Parathyroid adenoma (tissue), 2 donors: ENCODE results near the gene R3HDM2.

Experiments
- H2AFZ ChIP-seq: fragments of 300-600 bp; sonication (generic); one replicate; pipeline ENCODE4 v1.7.0; 2017; ENCODE audit warnings: antibody characterized with exemption, mild to moderate bottlenecking
- H3K27ac ChIP-seq: fragments of 300-600 bp; sonication (generic); one replicate; pipeline ENCODE4 v1.7.0; 2017
- H3K27me3 ChIP-seq: fragments of 300-600 bp; sonication (generic); one replicate; pipeline ENCODE4 v1.7.0; 2017; ENCODE audit warnings: low read length; ENCODE audit not compliant: control insufficient read depth, insufficient read depth
- H3K36me3 ChIP-seq: fragments of 300-600 bp; sonication (generic); one replicate; pipeline ENCODE4 v1.7.0; 2017; ENCODE audit warnings: low read length; ENCODE audit not compliant: control insufficient read depth, insufficient read depth
- H3K4me1 ChIP-seq: fragments of 300-600 bp; sonication (generic); one replicate; pipeline ENCODE4 v1.7.0; 2017; ENCODE audit warnings: control low read depth
- H3K4me2 ChIP-seq: fragments of 300-600 bp; sonication (generic); one replicate; pipeline ENCODE4 v1.7.0; 2017; ENCODE audit warnings: low read length
- H3K4me3 ChIP-seq: fragments of 300-600 bp; sonication (generic); one replicate; pipeline ENCODE4 v1.7.0; 2017; ENCODE audit warnings: low read depth, low read length
- H3K79me2 ChIP-seq: fragments of 300-600 bp; sonication (generic); one replicate; pipeline ENCODE4 v1.7.0; 2017; ENCODE audit warnings: control low read depth
- H3K9ac ChIP-seq: fragments of 300-600 bp; sonication (generic); one replicate; pipeline ENCODE4 v1.7.0; 2017; ENCODE audit warnings: mild to moderate bottlenecking
- H3K9me3 ChIP-seq: fragments of 300-600 bp; sonication (generic); one replicate; pipeline ENCODE4 v1.7.0; 2017; ENCODE audit warnings: low read length; ENCODE audit not compliant: control insufficient read depth
- TF ChIP-seq, protein P1 (sequence below): fragments of 300-600 bp; sonication (generic); IDR thresholded peaks from one replicate; pipeline ENCODE4 v1.7.0; 2017; ENCODE audit warnings: antibody characterized with exemption, mild to moderate bottlenecking
- donor health status: primary hyperparathyroidism.

R3HDM2 gene

DNA sequence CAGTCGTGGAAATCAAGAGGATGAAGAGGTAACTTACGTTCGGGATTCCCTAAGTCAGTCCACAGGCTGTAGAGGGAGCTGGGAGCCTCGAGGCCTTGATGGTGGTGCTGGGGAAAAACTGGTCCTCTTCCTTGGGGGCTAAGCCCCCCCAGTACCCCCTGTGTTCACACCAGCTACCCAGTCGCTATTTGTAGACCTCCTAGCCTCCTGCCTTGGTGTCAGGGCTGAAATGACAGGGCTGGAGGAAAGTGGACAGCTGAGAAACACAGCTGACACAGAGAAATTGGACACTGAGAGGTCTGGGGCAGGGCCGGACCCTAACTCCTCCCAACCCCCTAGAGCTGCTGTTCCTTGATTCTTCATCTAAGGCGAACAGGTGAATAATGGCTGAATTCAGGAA lies 179.9 kb downstream of the R3HDM2 start, which contains the start of gene STAC3:
STAC3 (minus strand) TSS at position 232 of the 400 bp plus-strand sequence. CDS start 1,551 bp downstream, outside the sequence.
- no peak within 1 kb of the TSS for H3K27ac ChIP-seq
- H3K79me2 ChIP-seq, result no peaks in the 10 kb centered on the region
- H3K9me3 ChIP-seq, result no peaks in the 10 kb centered on the region
- TF ChIP-seq, protein P1, sequence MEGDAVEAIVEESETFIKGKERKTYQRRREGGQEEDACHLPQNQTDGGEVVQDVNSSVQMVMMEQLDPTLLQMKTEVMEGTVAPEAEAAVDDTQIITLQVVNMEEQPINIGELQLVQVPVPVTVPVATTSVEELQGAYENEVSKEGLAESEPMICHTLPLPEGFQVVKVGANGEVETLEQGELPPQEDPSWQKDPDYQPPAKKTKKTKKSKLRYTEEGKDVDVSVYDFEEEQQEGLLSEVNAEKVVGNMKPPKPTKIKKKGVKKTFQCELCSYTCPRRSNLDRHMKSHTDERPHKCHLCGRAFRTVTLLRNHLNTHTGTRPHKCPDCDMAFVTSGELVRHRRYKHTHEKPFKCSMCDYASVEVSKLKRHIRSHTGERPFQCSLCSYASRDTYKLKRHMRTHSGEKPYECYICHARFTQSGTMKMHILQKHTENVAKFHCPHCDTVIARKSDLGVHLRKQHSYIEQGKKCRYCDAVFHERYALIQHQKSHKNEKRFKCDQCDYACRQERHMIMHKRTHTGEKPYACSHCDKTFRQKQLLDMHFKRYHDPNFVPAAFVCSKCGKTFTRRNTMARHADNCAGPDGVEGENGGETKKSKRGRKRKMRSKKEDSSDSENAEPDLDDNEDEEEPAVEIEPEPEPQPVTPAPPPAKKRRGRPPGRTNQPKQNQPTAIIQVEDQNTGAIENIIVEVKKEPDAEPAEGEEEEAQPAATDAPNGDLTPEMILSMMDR, result no peak
- no peaks in the 10 kb centered on the region for H3K36me3 ChIP-seq
- no peaks in the 10 kb centered on the region for H3K27me3 ChIP-seq
- peaks cover 4% of the 10 kb centered on the region for H3K4me1 ChIP-seq
- no peak within 1 kb of the TSS for H3K9ac ChIP-seq
- no peak within 1 kb of the TSS for H3K4me3 ChIP-seq
- H3K4me2 ChIP-seq, result no peak within 1 kb of the TSS
- H2AFZ ChIP-seq, result no peak within 1 kb of the TSS

DNA sequence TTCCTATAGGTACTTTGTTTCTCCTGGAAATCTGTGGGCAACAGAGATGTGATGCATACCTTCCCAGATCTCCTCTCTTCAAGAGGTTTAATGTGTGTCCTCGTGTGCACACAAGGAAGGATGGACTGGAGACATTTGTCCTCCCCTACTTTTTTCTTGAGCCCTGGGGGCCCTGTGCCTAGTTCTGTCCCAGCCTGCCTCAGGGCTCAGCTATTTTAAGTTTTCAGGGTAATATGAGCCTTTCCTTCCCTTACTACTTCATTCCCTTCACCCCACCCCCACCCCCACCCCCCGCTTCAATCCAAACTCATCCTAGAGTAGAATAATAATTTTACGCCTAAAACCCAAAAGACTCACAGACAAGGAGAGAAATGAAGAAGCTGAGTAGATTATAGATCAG lies 180.3 kb downstream of the R3HDM2 start:
- Histone ChIP-seq H3K4me2 (no peak overlapping the region), H3K36me3 (no peaks in the 10 kb centered on the region), H2AFZ (no peak overlapping the region), H3K4me3 (no peak overlapping the region), H3K79me2 (no peaks in the 10 kb centered on the region), H3K9ac (no peak overlapping the region), H3K4me1 (peaks cover 4% of the 10 kb centered on the region), H3K27ac (no peak overlapping the region), H3K27me3 (no peaks in the 10 kb centered on the region), H3K9me3 (no peaks in the 10 kb centered on the region)
- TF ChIP-seq, protein P1, result no peak

DNA sequence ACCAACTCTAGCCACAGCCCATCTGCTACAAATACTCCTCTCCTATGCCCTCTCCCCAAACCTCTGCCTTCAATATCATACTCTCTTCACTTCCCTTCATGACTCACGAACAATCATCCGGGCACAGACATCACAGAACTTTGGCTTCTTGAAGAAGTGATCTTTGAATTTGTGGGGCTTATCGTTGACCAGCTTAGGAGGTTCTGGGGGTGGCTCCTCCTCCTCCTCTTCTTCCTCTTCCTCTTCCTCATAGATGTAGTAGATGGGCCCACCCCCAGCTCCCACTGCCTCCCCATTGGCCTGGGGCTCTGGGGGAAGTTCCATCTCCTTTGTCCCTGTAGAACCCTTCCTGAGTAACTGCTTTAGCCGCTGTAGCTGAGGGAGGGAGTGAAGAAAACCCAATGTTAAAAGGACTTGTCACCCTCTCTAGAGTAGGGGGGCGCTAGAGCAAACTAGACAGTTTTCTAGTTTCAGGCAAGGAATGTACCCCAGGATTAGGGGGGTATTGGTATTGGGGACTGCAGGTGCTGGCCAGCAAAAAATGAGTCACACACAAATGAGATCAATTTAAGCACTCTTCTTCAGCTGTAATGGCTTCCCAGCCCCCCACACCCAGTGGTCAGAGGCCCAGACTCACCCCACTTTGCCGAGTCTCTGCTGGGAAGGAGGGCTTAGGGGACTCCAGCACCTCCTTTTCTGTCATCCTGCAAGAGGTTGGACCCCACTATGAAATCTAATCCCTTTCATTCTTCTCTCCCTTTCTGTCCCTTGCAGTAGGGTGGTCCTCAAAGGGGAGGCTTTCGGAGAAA lies 181.7 kb downstream of the R3HDM2 start:
- H3K79me2 ChIP-seq, result no peaks in the 10 kb centered on the region
- no peak overlapping the region for H3K4me2 ChIP-seq
- H3K27me3 ChIP-seq, result no peaks in the 10 kb centered on the region
- H3K4me1 ChIP-seq, result peaks cover 4% of the 10 kb centered on the region
- TF ChIP-seq, protein P1, result no peak
- H3K9me3 ChIP-seq, result no peaks in the 10 kb centered on the region
- H2AFZ ChIP-seq, result no peak overlapping the region
- H3K36me3 ChIP-seq, result no peaks in the 10 kb centered on the region
- H3K9ac ChIP-seq, result no peak overlapping the region
- H3K4me3 ChIP-seq, result no peak overlapping the region
- H3K27ac ChIP-seq, result no peak overlapping the region

DNA sequence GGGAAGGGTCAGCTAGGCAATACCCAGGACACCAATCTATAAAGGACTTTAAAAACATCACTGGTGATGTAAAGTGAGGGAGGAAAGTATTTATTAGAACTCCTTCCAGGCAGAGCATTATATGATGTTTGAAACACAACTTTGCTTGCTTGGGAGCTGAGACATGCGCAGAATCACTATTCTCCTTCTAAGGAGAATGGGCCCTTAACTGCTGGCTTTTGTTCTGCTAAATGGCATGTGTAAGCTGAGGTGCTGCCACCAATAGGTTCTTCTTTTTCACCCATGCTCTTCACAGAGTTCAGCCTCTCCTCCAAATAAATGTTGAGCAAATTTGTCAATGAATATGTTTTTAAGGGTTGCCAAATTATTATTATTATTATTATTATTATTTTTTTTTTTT lies 183.8 kb downstream of the R3HDM2 start:
- Histone ChIP-seq H3K4me1 (peaks cover 8% of the 10 kb centered on the region), H2AFZ (no peak overlapping the region), H3K4me3 (no peak overlapping the region), H3K27me3 (no peaks in the 10 kb centered on the region), H3K79me2 (no peaks in the 10 kb centered on the region), H3K36me3 (no peaks in the 10 kb centered on the region), H3K9me3 (no peaks in the 10 kb centered on the region), H3K9ac (no peak overlapping the region), H3K27ac (no peak overlapping the region), H3K4me2 (no peak overlapping the region)
- TF ChIP-seq, protein P1, result no peak

DNA sequence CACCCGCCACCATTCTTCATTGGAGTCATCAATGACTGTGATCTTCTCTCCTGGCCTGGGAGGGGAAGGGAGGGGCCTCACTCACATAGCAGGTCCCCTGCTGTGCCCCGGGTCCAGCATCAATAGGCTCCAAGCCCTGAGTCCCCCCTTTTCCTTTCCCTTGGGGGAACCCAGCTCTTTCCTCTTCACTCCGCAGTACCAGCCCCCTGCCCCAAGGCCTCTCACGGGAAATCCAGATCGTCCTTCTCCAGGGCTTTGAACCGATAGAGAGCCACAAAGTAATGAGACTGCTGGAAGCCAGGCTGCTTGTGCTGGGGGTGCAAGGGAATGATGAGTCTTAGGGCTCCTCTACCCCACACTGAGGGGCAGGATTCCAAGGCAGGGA lies 186.5 kb downstream of the R3HDM2 start:
- H2AFZ ChIP-seq, result no peak overlapping the region
- no peak overlapping the region for H3K4me2 ChIP-seq
- H3K4me3 ChIP-seq, result no peak overlapping the region
- TF ChIP-seq, protein P1, result no peak
- no peak overlapping the region for H3K9ac ChIP-seq
- peaks cover 16% of the 10 kb centered on the region for H3K4me1 ChIP-seq
- peaks cover 3% of the 10 kb centered on the region for H3K27me3 ChIP-seq
- no peaks in the 10 kb centered on the region for H3K36me3 ChIP-seq
- H3K79me2 ChIP-seq, result no peaks in the 10 kb centered on the region
- H3K27ac ChIP-seq, result no peak overlapping the region
- no peaks in the 10 kb centered on the region for H3K9me3 ChIP-seq
